ENCODE measurements around the gene EIF5.

GRCh38 chr14:103315941-103316340 lies 18.1 kb upstream of the EIF5 start:
- no peak for TF ChIP-seq CTCF (IDR thresholded peaks at IDR 0.05)
- TF ChIP-seq POLR2A (IDR thresholded peaks at IDR 0.05): no peak

All from body of pancreas (tissue), 4 donors.